HepG2 (cell line): ENCODE measurements around the gene TAB2. TPM values are rescaled to one million over a fixed set of nuclear protein-coding genes. Genes with fewer than 3 reads are reported as not detected.

Source experiments
- ATAC-seq: fragments of 200-7000 bp; cut with Tn5 transposase; 3 replicates; pipeline ENCODE4 v1.9.1; 2020; ENCODE audit warnings: mild to moderate bottlenecking, moderate library complexity
- BruUV-seq: library from RNA; stranded (reverse); fragments of 400-500 nt; replicated peaks from 2 replicates; lab custom pipeline; 2021; lab: Mats Ljungman, UMichigan
- CTCF ChIA-PET: fragments of 300-600 bp; formaldehyde crosslinking; extraction: SDS; loops from one replicate; lab custom pipeline; 2021; ENCODE audit warnings: low total read pairs, inconsistent platforms, low intra/inter-chr PET ratio; lab: Yijun Ruan, JAX
- POLR2A ChIA-PET: fragments of 350-600 bp; sonication (Branson Sonifier 250); formaldehyde crosslinking; loops from one replicate; lab custom pipeline; 2020; ENCODE audit warnings: antibody characterized with exemption, inconsistent platforms; lab: Yijun Ruan, JAX
- DNase-seq: peaks from one replicate; pipeline ENCODE4 v3.0.0-alpha.2; 2015; ENCODE audit warnings: low spot score
- FAIRE-seq: peaks from 3 replicates; lab custom pipeline; 2011; peaks lifted over from hg19 to GRCh38; lab: Jason Lieb, UNC
- H2AFZ ChIP-seq: one replicate; pipeline ENCODE4 v1.6.1; 2011; ENCODE audit warnings: low read length, inconsistent platforms
- H3K27ac ChIP-seq: fragments of 300-600 bp; 3 replicates; pipeline ENCODE4 v1.8.0; 2011; ENCODE audit warnings: mixed run types, mild to moderate bottlenecking, mixed read lengths, low read length, inconsistent platforms; ENCODE audit not compliant: insufficient read depth; ENCODE audit errors: extremely low read length
- H3K27me3 ChIP-seq, 2 experiments: fragments of 200-600 bp in 1 of 2; 2 replicates in 1 of 2; 3 replicates in 1 of 2; pipeline versions ENCODE4 v1.6.0 to v1.8.0; 2011; ENCODE audit warnings: low read length in 2 of 2, mild to moderate bottlenecking in 2 of 2, moderate library complexity in 2 of 2, inconsistent platforms in 1 of 2; ENCODE audit not compliant: insufficient read depth in 2 of 2, control insufficient read depth in 1 of 2
- H3K36me3 ChIP-seq, 2 experiments: fragments of 200-600 bp in 1 of 2; replicated peaks in 1 of 2; 2 replicates in 1 of 2; 3 replicates in 1 of 2; pipeline versions ENCODE4 v1.5.1 to v1.8.0; 2011; ENCODE audit warnings: low read length in 2 of 2, inconsistent platforms in 1 of 2; ENCODE audit not compliant: insufficient read depth in 2 of 2, control insufficient read depth in 1 of 2
- H3K4me1 ChIP-seq: 2 replicates; pipeline ENCODE4 v1.5.1; 2012; ENCODE audit warnings: low read length, inconsistent platforms; ENCODE audit not compliant: insufficient read depth
- H3K4me2 ChIP-seq: 2 replicates; pipeline ENCODE4 v1.6.0; 2011; ENCODE audit warnings: low read depth, low read length, inconsistent platforms
- H3K4me3 ChIP-seq, 3 experiments: fragments of 200-600 bp in 1 of 3; sonication (generic), shearing (Covaris generic) in 1 of 3; replicated peaks in 1 of 3; 2 replicates each; pipeline ENCODE4 v1.5.1; 2011 to 2016; ENCODE audit warnings: low read length in 3 of 3, inconsistent platforms in 2 of 3, low read depth in 2 of 3, mild to moderate bottlenecking in 2 of 3, control low read depth in 1 of 3, mixed read lengths in 1 of 3; ENCODE audit not compliant: insufficient read depth in 1 of 3
- H3K79me2 ChIP-seq: one replicate; pipeline ENCODE4 v1.6.1; 2011; ENCODE audit warnings: low read length, inconsistent platforms; ENCODE audit not compliant: insufficient read depth
- H3K9ac ChIP-seq: 2 replicates; pipeline ENCODE4 v1.6.0; 2011; ENCODE audit warnings: mild to moderate bottlenecking, low read depth, low read length, inconsistent platforms; ENCODE audit not compliant: insufficient read depth
- H3K9me3 ChIP-seq: 2 replicates; pipeline ENCODE4 v1.5.1; 2012; ENCODE audit warnings: mild to moderate bottlenecking, low read length
- H4K20me1 ChIP-seq: 2 replicates; pipeline ENCODE4 v1.6.0; 2011; ENCODE audit warnings: inconsistent platforms, mild to moderate bottlenecking, low read length, moderate library complexity; ENCODE audit not compliant: insufficient read depth
- AHDC1 ChIP-seq: sonication (generic); formaldehyde crosslinking; IDR thresholded peaks from 2 replicates; pipeline ENCODE4 v1.5.1; 2020; ENCODE audit warnings: mild to moderate bottlenecking, missing genetic modification reagents, borderline replicate concordance
- AKNA ChIP-seq: sonication (generic); formaldehyde crosslinking; IDR thresholded peaks from 2 replicates; pipeline ENCODE4 v1.4.0; 2020; ENCODE audit warnings: missing genetic modification reagents, borderline replicate concordance
- KLF15 ChIP-seq: sonication (generic); formaldehyde crosslinking; IDR thresholded peaks from 2 replicates; pipeline ENCODE4 v1.8.1; 2023; ENCODE audit warnings: borderline replicate concordance, mild to moderate bottlenecking, inconsistent platforms, missing genetic modification reagents, mixed read lengths
- REL ChIP-seq: sonication (generic); formaldehyde crosslinking; conservative IDR thresholded peaks from 2 replicates; pipeline ENCODE4 v1.8.0; 2022; ENCODE audit warnings: mild to moderate bottlenecking, missing genetic modification reagents, moderate library complexity
- SMARCC2 ChIP-seq: fragments of 450-650 bp; IDR thresholded peaks from 2 replicates; pipeline ENCODE4 v1.6.1; 2017; ENCODE audit warnings: antibody characterized with exemption, mild to moderate bottlenecking
- TRIM24 ChIP-seq: sonication (generic); formaldehyde crosslinking; IDR thresholded peaks from 2 replicates; pipeline ENCODE4 v1.8.0; 2022; ENCODE audit warnings: mild to moderate bottlenecking, missing genetic modification reagents
- WIZ ChIP-seq: sonication (generic); formaldehyde crosslinking; IDR thresholded peaks from 2 replicates; pipeline ENCODE4 v1.5.1; 2020; ENCODE audit warnings: mild to moderate bottlenecking, missing genetic modification reagents
- ZNF234 ChIP-seq: sonication (generic); formaldehyde crosslinking; conservative IDR thresholded peaks from 2 replicates; pipeline ENCODE4 v1.5.1; 2020; ENCODE audit warnings: mild to moderate bottlenecking, missing genetic modification reagents
- ZNF383 ChIP-seq: sonication (generic); formaldehyde crosslinking; IDR thresholded peaks from 2 replicates; pipeline ENCODE4 v1.4.0; 2020; ENCODE audit warnings: missing genetic modification reagents, mild to moderate bottlenecking, borderline replicate concordance
- ZNF546 ChIP-seq: sonication (generic); formaldehyde crosslinking; conservative IDR thresholded peaks from 2 replicates; pipeline ENCODE4 v1.8.1; 2023; ENCODE audit warnings: mild to moderate bottlenecking, missing genetic modification reagents
- ZNF674 ChIP-seq: sonication (generic); formaldehyde crosslinking; IDR thresholded peaks from 2 replicates; pipeline ENCODE4 v1.5.0; 2020; ENCODE audit warnings: low read depth, mild to moderate bottlenecking, missing genetic modification reagents
- WGBS: methylation state at CpG from one replicate; pipeline ENCODE4 v1.1.6; 2017; ENCODE audit warnings: low lambda C conversion rate; 5-methylcytosine and 5-hydroxymethylcytosine counted together
- in situ Hi-C: cut with HindIII; loops from 2 replicates; pipeline ENCODE4 v1.10.0; 2017; ENCODE audit warnings: low pct_unique_long_range_greater_than_20kb; ENCODE audit not compliant: extremely low pct_ligation_motif_present
- intact Hi-C: fragments of 100-400 bp; cut with micrococcal nuclease; formaldehyde crosslinking; loops from one replicate; pipeline ENCODE4 v1.10.0; 2022; ENCODE audit not compliant: unreplicated experiment
- polyA plus RNA-seq, 8 experiments: library from polyadenylated mRNA; depleted of rRNA in 3 of 8; stranded (reverse) in 7 of 8; unstranded in 1 of 8; fragments of >200 nt; fragmentation: Illumina TruSeq in 4 of 8; extraction: Trizol in 4 of 8; gene quantifications; 2 replicates each; pipeline versions ENCODE4 v1.2.1 to v1.2.3, GENCODE V29; 2011 to 2016; ENCODE audit warnings: low read depth in 4 of 8, missing spikeins in 1 of 8, mixed read lengths in 1 of 8; ENCODE audit not compliant: insufficient read depth in 1 of 8
- total RNA-seq, 5 experiments: library from RNA; depleted of rRNA; stranded (reverse); fragments of >200 nt; fragmentation: Illumina TruSeq; extraction: Trizol; gene quantifications; 2 replicates each; pipeline ENCODE4 v1.2.3, GENCODE V29; 2016; ENCODE audit warnings: low read depth in 1 of 5

TAB2 gene
- total and polyA plus RNA-seq, 2 of the 13 experiments (the other 11 are each of a cell fraction or from before 2014, with no cell fraction given), result 23.7 to 50.2 TPM

- ATAC-seq (peak; percentile 90), DNase-seq (peak; percentile 89), FAIRE-seq (no peak)
- H3K27me3 ChIP-seq, result peaks cover 2 to 3% of the 10 kb centered on the region in 2 experiments; a peak in 2 of 5 replicates
- ChIA-PET POLR2A (interaction anchor here (0.6 to 1.4 kb wide), 7 partner anchors 10 to 242 kb away, joined by 3 to 4 read pairs (median 3); no protein-coding TSS in a partner anchor), CTCF (no interaction called here)
- peak overlapping the region; percentile 92 for H3K9ac ChIP-seq
- H3K4me3 ChIP-seq, result peak overlapping the region; percentile 97 to 99 (median 97)
- H3K4me2 ChIP-seq, result peak overlapping the region; percentile 87
- no TSS peak for BruUV-seq
- no peaks in the 10 kb centered on the region for H3K36me3 ChIP-seq
- peak overlapping the region; percentile 92 for H3K27ac ChIP-seq
- peaks cover 25% of the 10 kb centered on the region for H3K4me1 ChIP-seq
- WGBS, result 2% methylated on average over 47 of the region's 96 CpGs
- intact Hi-C loops (loop anchor here (5.0 kb wide), 3 partner anchors 75 to 235 kb away; no protein-coding TSS in a partner anchor), in situ Hi-C loops (loop anchor here (10.0 kb wide), 1 partner anchor 282 kb away; no protein-coding TSS in a partner anchor)
- peaks cover 38% of the 10 kb centered on the region for H3K79me2 ChIP-seq
- H2AFZ ChIP-seq, result peak overlapping the region; percentile 46
- no peaks in the 10 kb centered on the region for H3K9me3 ChIP-seq
- peaks cover 32% of the 10 kb centered on the region for H4K20me1 ChIP-seq
- TF ChIP-seq ZNF674 (CRISPR knock-in tag) (no peak), TRIM24 (CRISPR knock-in tag) (no peak), ZNF234 (CRISPR knock-in tag) (no peak), REL (CRISPR knock-in tag) (no peak), KLF15 (CRISPR knock-in tag) (no peak), AKNA (CRISPR knock-in tag) (no peak), AHDC1 (CRISPR knock-in tag) (no peak), WIZ (CRISPR knock-in tag) (no peak; the same call in 1 of the 2 replicates), ZNF383 (CRISPR knock-in tag) (0 out of 2 replicates have a peak, but pooled peaks have one; percentile 34), SMARCC2 (no peak), ZNF546 (CRISPR knock-in tag) (no peak)
These were observed 520 bp upstream of the TAB2 start for GRCh38 chr6:149316740-149317643.
